ENCODE data around the gene OR2M3.
"Not testable (repeated sequence)": the region's sequence is repeated elsewhere in the genome, so short reads cannot be mapped to it uniquely, and the experiment has no call there.

OR2M3 gene

GRCh38 chr1:248196965-248197364, at the start of gene OR2M3:
Gene OR2M3 (plus strand): TSS chr1:248197265. CDS start chr1:248203068, 5,803 bp downstream.
- DNase-seq: no peak

GRCh38 chr1:248152056-248152827, 44.8 kb upstream of the OR2M3 start:
- no peak for DNase-seq

- no peak for DNase-seq
Observed at GRCh38 chr1:248155927-248156326, 41.1 kb upstream of the OR2M3 start.

GRCh38 chr1:248158758-248159157, 38.3 kb upstream of the OR2M3 start:
- DNase-seq: no peak

- DNase-seq: no peak
Observed at GRCh38 chr1:248164031-248164430, 33.0 kb upstream of the OR2M3 start.

GRCh38 chr1:248165186-248165585, 31.9 kb upstream of the OR2M3 start:
- DNase-seq: no peak

GRCh38 chr1:248174521-248174920, 22.5 kb upstream of the OR2M3 start, which contains the start of gene OR2M2:
Gene OR2M2 (plus strand): TSS chr1:248174821. CDS start chr1:248179986, 5,165 bp downstream.
- DNase-seq: no peak

GRCh38 chr1:248183996-248184395, 13.1 kb upstream of the OR2M3 start:
- no peak for DNase-seq

GRCh38 chr1:248187363-248187762, 9.7 kb upstream of the OR2M3 start:
- no peak for DNase-seq

- DNase-seq: no peak
Observed at GRCh38 chr1:248189026-248189425, 8.0 kb upstream of the OR2M3 start.

- no peak for DNase-seq
Observed at GRCh38 chr1:248194117-248194516, 2.9 kb upstream of the OR2M3 start.

- DNase-seq: no peak
Observed at GRCh38 chr1:248215880-248216279, 18.8 kb downstream of the OR2M3 start.

GRCh38 chr1:248225537-248225936, 28.5 kb downstream of the OR2M3 start:
- DNase-seq: no peak

- DNase-seq: no peak
Observed at GRCh38 chr1:248229360-248229908, 32.4 kb downstream of the OR2M3 start.

- no peak for DNase-seq
Observed at GRCh38 chr1:248231117-248231516, 34.1 kb downstream of the OR2M3 start, which contains the start of gene OR2M4. Gene OR2M4 (plus strand): TSS chr1:248231417. CDS start chr1:248238929, 7,512 bp downstream.

- DNase-seq: no peak
Observed at GRCh38 chr1:248239478-248239877, 42.4 kb downstream of the OR2M3 start.

GRCh38 chr1:248243204-248243603, 46.1 kb downstream of the OR2M3 start:
- DNase-seq: no peak

GRCh38 chr1:248259309-248259708, 62.2 kb downstream of the OR2M3 start:
- not testable (repeated sequence) for DNase-seq
